ENCODE measurements around the gene SHISA7.

DNA sequence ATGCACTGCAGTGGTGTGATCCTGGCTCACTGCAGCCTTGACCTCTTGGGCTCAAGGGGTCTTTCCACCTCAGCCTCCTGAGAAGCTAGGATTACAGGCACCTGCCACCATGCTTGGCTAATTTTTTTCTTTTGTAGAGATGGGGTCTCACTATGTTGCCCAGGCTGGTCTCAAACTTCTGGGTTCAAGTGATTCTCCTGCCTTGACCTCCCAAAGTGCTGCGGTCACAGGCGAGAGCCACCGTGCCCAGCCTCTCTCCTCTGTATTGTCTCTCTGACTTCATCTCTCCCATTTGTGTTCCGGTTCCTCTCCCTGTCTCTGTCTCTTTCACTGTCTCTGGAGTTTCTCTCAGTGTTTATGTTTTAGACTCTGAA, 23.1 kb upstream of the SHISA7 start:
- no peak for TF ChIP-seq EP300 (IDR thresholded peaks at IDR 0.05)
- TF ChIP-seq, protein P1, sequence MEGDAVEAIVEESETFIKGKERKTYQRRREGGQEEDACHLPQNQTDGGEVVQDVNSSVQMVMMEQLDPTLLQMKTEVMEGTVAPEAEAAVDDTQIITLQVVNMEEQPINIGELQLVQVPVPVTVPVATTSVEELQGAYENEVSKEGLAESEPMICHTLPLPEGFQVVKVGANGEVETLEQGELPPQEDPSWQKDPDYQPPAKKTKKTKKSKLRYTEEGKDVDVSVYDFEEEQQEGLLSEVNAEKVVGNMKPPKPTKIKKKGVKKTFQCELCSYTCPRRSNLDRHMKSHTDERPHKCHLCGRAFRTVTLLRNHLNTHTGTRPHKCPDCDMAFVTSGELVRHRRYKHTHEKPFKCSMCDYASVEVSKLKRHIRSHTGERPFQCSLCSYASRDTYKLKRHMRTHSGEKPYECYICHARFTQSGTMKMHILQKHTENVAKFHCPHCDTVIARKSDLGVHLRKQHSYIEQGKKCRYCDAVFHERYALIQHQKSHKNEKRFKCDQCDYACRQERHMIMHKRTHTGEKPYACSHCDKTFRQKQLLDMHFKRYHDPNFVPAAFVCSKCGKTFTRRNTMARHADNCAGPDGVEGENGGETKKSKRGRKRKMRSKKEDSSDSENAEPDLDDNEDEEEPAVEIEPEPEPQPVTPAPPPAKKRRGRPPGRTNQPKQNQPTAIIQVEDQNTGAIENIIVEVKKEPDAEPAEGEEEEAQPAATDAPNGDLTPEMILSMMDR (IDR thresholded peaks at IDR 0.05): no peak
- TF ChIP-seq POLR2A (IDR thresholded peaks at IDR 0.05): no peak
- no peak for TF ChIP-seq POLR2AphosphoS5 (IDR thresholded peaks at IDR 0.05)
